Right cardiac atrium (tissue), 5 donors: ENCODE data around the gene PHLDA2. TPM values are rescaled to one million over a fixed set of nuclear protein-coding genes. Genes with fewer than 3 reads are reported as not detected.

Experiments used
- ATAC-seq, 2 donors: fragments of 200-7000 bp; cut with Tn5 transposase; one replicate each; pipeline versions ENCODE4 v1.8.0 to v1.9.1; 2020; ENCODE audit warnings: moderate library complexity in 2 of 2, mild to moderate bottlenecking in 1 of 2
- DNase-seq, 3 donors: peaks; one replicate each; pipeline ENCODE4 v3.0.0-alpha.2; 2020
- H3K27ac ChIP-seq: one replicate; pipeline ENCODE4 v1.5.1; 2013; ENCODE audit warnings: mild to moderate bottlenecking, low read length, control low read depth, moderate library complexity
- H3K27me3 ChIP-seq: one replicate; pipeline ENCODE4 v1.6.1; 2013; ENCODE audit not compliant: control insufficient read depth, insufficient read depth
- H3K4me1 ChIP-seq: one replicate; pipeline ENCODE4 v1.6.1; 2013; ENCODE audit warnings: low read length; ENCODE audit not compliant: control insufficient read depth, insufficient read depth
- H3K4me3 ChIP-seq: one replicate; pipeline ENCODE4 v1.5.1; 2013; ENCODE audit warnings: low read length, control low read depth
- H3K9me3 ChIP-seq: one replicate; pipeline ENCODE4 v1.6.1; 2013; ENCODE audit warnings: low read length; ENCODE audit not compliant: control insufficient read depth
- WGBS: extraction: QIAGEN DNeasy Blood & Tissue Kit; methylation state at CpG from one replicate; pipeline ENCODE4 v1.1.7; 2013; 5-methylcytosine and 5-hydroxymethylcytosine counted together
- intact Hi-C, 4 donors: fragments of 100-400 bp; cut with DNase I; formaldehyde crosslinking; loops; one replicate each; pipeline versions ENCODE4 v1.11.0 to v1.14.0; 2022 to 2023
- polyA plus RNA-seq: library from polyadenylated mRNA; stranded (reverse); fragments of 200-250 nt; gene quantifications from one replicate; pipeline ENCODE4 v1.2.3, GENCODE V29; 2013
- total RNA-seq, 4 donors: library from RNA; stranded (reverse); fragmentation: NEBNext Ultra II Directional; extraction: Animal tissue kit (Norgen Biotek cat#: 25700); gene quantifications; one replicate each; pipeline ENCODE4 v1.2.1, GENCODE V29; 2021
- donor health status: healthy with polysubstance abuse.
- donor health status: DM: no; HTN: yes; CAD: no.
- donor health status: DM: no; HTN: no; CAD: no.
- donor health status: DM: no; HTN: yes; CAD: no; lungs with severe emphysema.
- donor health status: DM: yes; HTN: yes; CAD: no.

The PHLDA2 gene
- total and polyA plus RNA-seq, 5 donors, result 0.57 to 2.1 (median 1.4) TPM; not detected in 1

DNA sequence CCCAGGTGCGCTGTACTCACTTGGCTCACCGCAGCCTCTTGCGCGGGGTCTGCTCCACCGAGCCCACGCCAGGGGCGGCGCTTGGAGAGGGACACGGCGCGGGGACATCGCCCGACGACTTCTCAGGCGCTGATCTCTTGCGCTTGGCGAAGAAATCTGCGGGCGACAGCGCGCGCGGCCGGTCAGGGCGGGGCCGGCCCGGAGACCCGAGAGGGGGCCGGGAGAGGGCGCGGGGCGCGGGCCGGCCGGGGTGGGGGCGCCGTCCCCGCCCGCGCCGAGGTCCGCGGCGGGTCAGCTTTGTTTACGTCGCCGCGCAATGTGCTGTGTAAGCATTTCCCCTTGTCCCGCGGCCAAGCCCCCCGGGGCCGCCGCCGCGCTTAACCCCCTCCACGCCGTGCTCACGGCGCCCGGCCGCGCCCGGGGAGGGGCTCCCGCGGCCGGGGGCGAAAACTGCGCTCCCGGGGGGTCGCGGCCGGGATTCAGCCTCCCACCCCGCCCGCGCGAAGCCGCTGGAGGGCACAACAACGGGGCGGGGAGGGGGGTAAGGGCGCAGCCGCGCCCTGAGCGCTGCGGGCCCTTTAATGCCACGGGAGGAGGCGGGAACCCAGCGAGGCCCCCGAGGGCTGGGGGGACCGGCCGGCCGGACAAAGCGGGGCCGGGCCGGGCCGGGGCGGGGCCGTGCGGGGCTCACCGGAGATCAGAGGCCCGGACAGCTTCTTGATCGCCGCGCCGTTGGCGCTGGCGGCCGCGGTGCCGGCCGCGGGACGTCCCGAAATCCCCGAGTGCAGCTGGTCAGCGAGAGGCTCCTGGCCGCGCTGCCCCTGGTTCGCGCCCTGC is 45.0 kb downstream of the PHLDA2 start:
- DNase-seq (peak; percentile 67 to 89 (median 89)), ATAC-seq (peak; percentile 37 to 53)
- Histone ChIP-seq H3K4me1 (no peaks in the 10 kb centered on the region), H3K4me3 (peak overlapping the region; percentile 88), H3K27me3 (no peaks in the 10 kb centered on the region), H3K9me3 (no peaks in the 10 kb centered on the region), H3K27ac (peak overlapping the region; percentile 62)
- intact Hi-C loops, result loop anchor here in 2 of 4 donors (10.0 kb wide), 2 partner anchors 189 to 689 kb away; partner anchors contain the start of gene KCNQ1OT1 (in 2 of the 2)
- WGBS, result under 1% methylated on average over 119 of the region's 119 CpGs

DNA sequence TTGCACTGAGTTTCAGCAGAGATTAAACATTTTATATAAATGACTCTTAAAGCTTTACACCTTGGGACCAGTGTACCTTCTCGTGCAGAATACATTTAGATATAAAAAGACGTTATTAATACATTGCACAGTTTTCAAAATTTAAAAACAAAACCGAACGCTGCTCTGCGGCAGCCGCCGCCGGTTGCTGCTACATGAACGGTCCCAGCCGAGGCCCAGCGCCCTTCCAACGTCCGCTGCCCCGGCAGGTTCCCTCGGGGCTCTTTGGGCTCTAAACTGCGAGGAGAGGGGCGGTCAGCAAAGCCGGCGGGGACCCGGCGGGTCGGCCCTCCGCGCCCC is 45.6 kb downstream of the PHLDA2 start:
- DNase-seq, result no peak
- Histone ChIP-seq H3K27ac (peak overlapping the region; percentile 62), H3K9me3 (no peaks in the 10 kb centered on the region), H3K4me3 (peak overlapping the region; percentile 88), H3K4me1 (no peaks in the 10 kb centered on the region), H3K27me3 (no peaks in the 10 kb centered on the region)
- intact Hi-C loops, result loop anchor here in 2 of 4 donors (10.0 kb wide), 2 partner anchors 189 to 689 kb away; partner anchors contain the start of gene KCNQ1OT1 (in 2 of the 2)
- WGBS, result 3% methylated on average over 24 of the region's 24 CpGs
- no peak for ATAC-seq

DNA sequence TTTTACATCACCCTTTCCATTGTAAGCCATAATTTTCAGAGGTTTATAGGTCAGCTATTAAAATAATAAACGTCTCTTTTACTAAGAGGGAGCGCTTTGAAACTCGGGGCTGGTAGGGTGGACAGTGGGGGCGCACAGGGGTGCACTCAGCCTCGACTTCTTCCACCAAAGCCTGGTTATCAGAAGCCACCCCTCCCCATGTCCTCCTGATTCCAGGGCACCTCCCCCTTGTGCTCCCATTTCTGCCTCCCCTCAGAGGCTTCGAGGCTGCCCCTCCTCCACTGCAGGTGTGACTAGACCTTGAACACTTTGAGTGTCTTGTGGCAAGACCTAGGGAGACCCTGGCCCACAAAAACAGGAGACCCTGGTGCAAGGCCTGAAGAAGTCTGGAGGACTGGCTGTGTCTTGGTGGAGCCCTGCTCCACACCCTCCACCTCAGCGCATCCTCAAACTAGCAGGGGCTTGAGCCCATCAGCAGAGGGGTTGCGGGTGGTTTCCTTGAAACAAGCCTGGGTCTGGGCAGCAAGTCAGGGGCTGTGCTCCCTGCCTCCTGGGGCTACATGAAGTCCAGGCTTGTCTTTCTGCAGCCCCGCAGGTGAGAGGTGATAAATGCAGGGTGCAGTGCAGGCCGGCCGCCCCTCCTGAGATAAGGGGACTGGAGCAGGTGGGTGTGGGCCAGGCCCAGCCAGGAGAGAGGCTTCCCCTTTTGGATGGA is 46.7 kb downstream of the PHLDA2 start:
- peak in 2 of 3 donors; percentile 48 to 50 for DNase-seq
- no peaks in the 10 kb centered on the region for H3K9me3 ChIP-seq
- H3K4me1 ChIP-seq, result no peaks in the 10 kb centered on the region
- H3K4me3 ChIP-seq, result peak overlapping the region; percentile 88
- no peaks in the 10 kb centered on the region for H3K27me3 ChIP-seq
- intact Hi-C loops, result loop anchor here in 2 of 4 donors (10.0 kb wide), 2 partner anchors 188 to 688 kb away; partner anchors contain the start of gene KCNQ1OT1 (in 2 of the 2)
- WGBS, result 76% methylated on average over 11 of the region's 11 CpGs
- ATAC-seq, result no peak
- no peak overlapping the region for H3K27ac ChIP-seq

DNA sequence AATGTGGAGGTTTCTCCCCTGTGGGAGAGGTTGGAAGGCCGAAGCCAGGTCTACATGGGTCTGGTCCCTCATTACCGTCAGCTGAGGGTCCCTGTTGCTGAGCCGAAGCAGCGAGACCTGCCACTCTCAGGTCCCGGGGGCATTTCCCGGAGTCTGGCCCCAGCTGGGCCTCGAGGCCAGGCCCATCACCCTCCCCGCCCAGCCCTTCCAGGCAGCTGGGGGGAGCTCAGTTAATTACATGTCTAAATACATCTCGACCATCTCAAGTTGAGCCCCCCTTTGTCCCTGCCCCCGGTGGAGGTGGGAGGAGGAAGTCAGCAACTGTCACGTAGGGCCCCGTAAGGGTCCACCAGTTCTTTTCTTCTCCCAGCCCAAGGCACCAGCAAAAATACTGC is 47.2 kb downstream of the PHLDA2 start:
- Histone ChIP-seq H3K4me1 (no peaks in the 10 kb centered on the region), H3K9me3 (no peaks in the 10 kb centered on the region), H3K4me3 (no peak overlapping the region), H3K27me3 (no peaks in the 10 kb centered on the region), H3K27ac (no peak overlapping the region)
- intact Hi-C loops, result loop anchor here in 2 of 4 donors (10.0 kb wide), 2 partner anchors 187 to 687 kb away; partner anchors contain the start of gene KCNQ1OT1 (in 2 of the 2)
- WGBS, result 49% methylated on average over 12 of the region's 12 CpGs
- DNase-seq (peak in 2 of 3 donors; percentile 40 to 52), ATAC-seq (no peak)

DNA sequence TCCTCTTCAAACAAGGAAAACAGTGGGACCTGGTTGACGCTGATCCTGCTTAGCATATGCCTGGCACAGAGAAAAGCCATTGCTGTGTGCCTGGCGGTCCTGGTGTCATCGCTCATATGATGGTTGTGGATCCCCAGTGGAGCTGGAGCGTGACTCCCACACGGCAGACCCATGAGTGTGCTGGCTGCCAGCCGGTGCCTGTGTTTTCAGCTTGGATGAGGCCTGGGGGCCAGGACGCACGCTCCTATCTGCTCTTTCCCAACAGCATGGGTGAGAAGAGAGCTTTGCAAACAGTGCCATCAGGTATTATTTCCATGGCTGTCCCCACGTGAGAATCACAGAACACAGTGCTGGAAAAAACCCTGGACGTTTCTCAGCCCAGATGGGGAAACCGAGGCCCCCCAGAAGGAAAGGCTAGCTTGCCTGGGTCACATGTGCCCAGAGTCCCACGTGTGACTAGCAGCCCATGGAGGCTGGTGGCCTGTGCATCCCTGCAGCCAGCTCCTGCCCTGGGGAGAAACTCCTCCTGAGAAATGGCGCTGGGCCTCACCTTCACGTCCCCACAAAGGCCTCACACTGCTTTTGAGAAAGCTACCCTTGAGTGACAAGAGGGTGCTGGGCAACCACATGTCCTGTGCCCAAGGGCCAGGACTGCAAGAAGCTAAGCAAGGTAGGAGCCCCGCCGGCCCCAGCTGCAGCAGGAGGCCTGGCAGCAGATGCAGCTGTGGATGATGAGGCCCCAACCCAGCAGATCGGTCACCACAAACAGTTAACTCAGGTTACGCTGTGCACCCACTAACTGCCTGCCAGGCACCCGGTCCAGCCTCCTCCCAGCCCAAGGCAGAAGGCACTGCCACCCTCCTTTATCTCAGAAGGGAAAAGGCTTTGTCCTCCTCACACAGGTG is 47.9 kb downstream of the PHLDA2 start:
- intact Hi-C loops, result loop anchor here in 2 of 4 donors (10.0 kb wide), 2 partner anchors 187 to 687 kb away; partner anchors contain the start of gene KCNQ1OT1 (in 2 of the 2)
- ATAC-seq, result no peak
- no peaks in the 10 kb centered on the region for H3K9me3 ChIP-seq
- H3K27me3 ChIP-seq, result no peaks in the 10 kb centered on the region
- H3K4me1 ChIP-seq, result no peaks in the 10 kb centered on the region
- peak in 2 of 3 donors; percentile 43 to 45 for DNase-seq
- no peak overlapping the region for H3K4me3 ChIP-seq
- H3K27ac ChIP-seq, result no peak overlapping the region
- 85% methylated on average over 19 of the region's 19 CpGs for WGBS

DNA sequence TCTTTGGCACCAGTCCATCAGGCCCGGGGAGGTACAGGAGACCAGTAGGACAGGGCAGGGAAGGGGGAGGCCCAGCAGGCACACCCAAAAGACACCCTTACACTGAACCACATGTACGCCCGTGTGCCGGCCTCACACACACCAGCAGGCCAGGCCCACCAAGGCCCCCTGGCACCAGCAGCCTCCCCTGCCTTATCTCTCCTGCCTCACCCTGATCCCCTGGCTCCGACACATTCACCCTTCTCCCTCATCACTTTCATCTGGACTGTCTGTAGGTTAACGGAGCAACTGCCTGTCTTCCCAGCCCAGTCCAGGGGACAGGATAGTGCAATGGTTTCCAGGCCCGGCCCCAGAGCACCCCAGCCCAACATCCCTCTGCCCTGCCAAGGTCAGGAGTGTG is 48.6 kb downstream of the PHLDA2 start:
- H3K4me3 ChIP-seq, result no peak overlapping the region
- WGBS, result 80% methylated on average over 7 of the region's 7 CpGs
- no peaks in the 10 kb centered on the region for H3K4me1 ChIP-seq
- H3K27ac ChIP-seq, result no peak overlapping the region
- DNase-seq (peak in 1 of 3 donors; percentile 37), ATAC-seq (no peak)
- no peaks in the 10 kb centered on the region for H3K9me3 ChIP-seq
- H3K27me3 ChIP-seq, result no peaks in the 10 kb centered on the region
- intact Hi-C loops, result loop anchor here in 2 of 4 donors (10.0 kb wide), 2 partner anchors 186 to 686 kb away; partner anchors contain the start of gene KCNQ1OT1 (in 2 of the 2)

DNA sequence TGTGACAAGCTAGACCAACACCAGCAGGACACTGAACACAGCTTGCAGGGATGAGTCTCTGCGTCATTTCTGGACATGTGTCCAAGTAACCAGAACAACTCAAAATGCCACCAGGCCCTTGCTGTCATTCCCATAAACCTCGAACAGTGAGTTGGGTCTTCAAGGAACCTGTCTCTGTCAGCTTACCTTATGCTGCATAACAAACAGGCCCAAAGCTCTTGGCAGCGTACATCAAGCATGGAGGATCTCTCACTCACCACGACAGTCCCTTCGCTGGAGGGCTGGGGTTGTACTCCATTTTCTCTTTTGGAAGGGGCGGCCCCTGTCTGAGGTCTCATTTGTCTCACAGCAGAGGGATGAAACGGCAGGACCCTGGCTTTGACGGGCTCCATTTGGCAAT is 50.4 kb downstream of the PHLDA2 start:
- Histone ChIP-seq H3K9me3 (no peaks in the 10 kb centered on the region), H3K4me3 (no peak overlapping the region), H3K27me3 (no peaks in the 10 kb centered on the region), H3K4me1 (no peaks in the 10 kb centered on the region), H3K27ac (no peak overlapping the region)
- ATAC-seq (no peak), DNase-seq (no peak)
- 97% methylated on average over 8 of the region's 8 CpGs for WGBS
- intact Hi-C loops, result no loop called here

Other genes with a start within 250 kb of the PHLDA2 start
- gene KCNQ1OT1, start 229.4 kb downstream of the PHLDA2 start, total RNA-seq, result under 1 TPM; 0.51 to 0.78 (median 0.55) TPM
- gene KCNQ1OT1, start 229.4 kb downstream of the PHLDA2 start, polyA plus RNA-seq, result 0.41 TPM
- gene CDKN1C, start 43.6 kb downstream of the PHLDA2 start, total RNA-seq, result 10 to 100 TPM; 16.1 to 26.3 (median 21.4) TPM
- gene CDKN1C, start 43.6 kb downstream of the PHLDA2 start, polyA plus RNA-seq, result 27.6 TPM
- gene NAP1L4, start 62.9 kb upstream of the PHLDA2 start, total RNA-seq, result 100 to 1,000 TPM; 147 to 188 (median 159) TPM
- gene NAP1L4, start 62.9 kb upstream of the PHLDA2 start, polyA plus RNA-seq, result 132 TPM
- gene CARS1, start 128.0 kb upstream of the PHLDA2 start, total RNA-seq, result 10 to 100 TPM; 14.4 to 18.8 (median 16.5) TPM
- gene CARS1, start 128.0 kb upstream of the PHLDA2 start, polyA plus RNA-seq, result 10.8 TPM
- gene OSBPL5, start 235.9 kb upstream of the PHLDA2 start, total RNA-seq, result 10 to 100 TPM; 14.1 to 19.1 (median 15.4) TPM
- gene OSBPL5, start 235.9 kb upstream of the PHLDA2 start, polyA plus RNA-seq, result 10.3 TPM